Hepatocyte (in vitro differentiated cells): ENCODE results near the gene NEUROD2. TPM values are rescaled to one million over a fixed set of nuclear protein-coding genes. Genes with fewer than 3 reads are reported as not detected.

Source experiments
- DNase-seq: peaks from one replicate; pipeline ENCODE4 v3.0.0-alpha.2; 2016; ENCODE audit warnings: low spot score
- H2AFZ ChIP-seq: fragments of 200-600 bp; sonication (generic); 2 replicates; pipeline ENCODE4 v1.6.0; 2016; ENCODE audit warnings: antibody characterized with exemption, mild to moderate bottlenecking
- H3K27ac ChIP-seq: fragments of 200-600 bp; sonication (generic); 2 replicates; pipeline ENCODE4 v1.5.1; 2016; ENCODE audit warnings: mild to moderate bottlenecking
- H3K27me3 ChIP-seq: fragments of 200-600 bp; sonication (generic); 2 replicates; pipeline ENCODE4 v1.6.1; 2016
- H3K36me3 ChIP-seq: fragments of 200-600 bp; sonication (generic); replicated peaks from 2 replicates; pipeline ENCODE4 v1.5.1; 2016; ENCODE audit warnings: low read depth; ENCODE audit not compliant: insufficient read depth
- H3K4me1 ChIP-seq: fragments of 200-600 bp; sonication (generic); 2 replicates; pipeline ENCODE4 v1.5.1; 2016; ENCODE audit warnings: mild to moderate bottlenecking, moderate library complexity; ENCODE audit not compliant: insufficient read depth
- H3K4me2 ChIP-seq: fragments of 200-600 bp; sonication (generic); 2 replicates; pipeline ENCODE4 v1.6.0; 2016
- H3K4me3 ChIP-seq: fragments of 200-600 bp; sonication (generic); 2 replicates; pipeline ENCODE4 v1.5.1; 2016; ENCODE audit warnings: mild to moderate bottlenecking
- H3K79me2 ChIP-seq: fragments of 200-600 bp; sonication (generic); 2 replicates; pipeline ENCODE4 v1.6.0; 2017; ENCODE audit warnings: mild to moderate bottlenecking
- H3K9me2 ChIP-seq: fragments of 200-600 bp; sonication (generic); replicated peaks from 2 replicates; pipeline ENCODE4 v1.6.0; 2017; ENCODE audit warnings: mild to moderate bottlenecking; ENCODE audit not compliant: insufficient read depth
- H3K9me3 ChIP-seq: fragments of 200-600 bp; sonication (generic); 2 replicates; pipeline ENCODE4 v1.5.1; 2016; ENCODE audit warnings: low read depth, mild to moderate bottlenecking
- H4K20me1 ChIP-seq: fragments of 200-600 bp; sonication (generic); 2 replicates; pipeline ENCODE4 v1.6.0; 2016; ENCODE audit warnings: mild to moderate bottlenecking; ENCODE audit not compliant: insufficient read depth, poor library complexity, severe bottlenecking
- CTCF ChIP-seq: fragments of 200-600 bp; sonication (generic); IDR thresholded peaks from 2 replicates; pipeline ENCODE4 v1.5.1; 2016; ENCODE audit warnings: antibody characterized with exemption, mild to moderate bottlenecking; ENCODE audit not compliant: poor library complexity
- EZH2 ChIP-seq: fragments of 200-600 bp; sonication (generic); IDR thresholded peaks from 2 replicates; pipeline ENCODE4 v1.6.1; 2016; ENCODE audit warnings: antibody characterized with exemption, mild to moderate bottlenecking, borderline replicate concordance
- EZH2phosphoT487 ChIP-seq: fragments of 200-600 bp; sonication (generic); IDR thresholded peaks from one replicate; pipeline ENCODE4 v1.6.1; 2018; ENCODE audit warnings: antibody characterized with exemption, mild to moderate bottlenecking, low read depth, moderate library complexity; ENCODE audit not compliant: unreplicated experiment, severe bottlenecking
- WGBS: methylation state at CpG from one replicate; pipeline ENCODE4 v1.1.6; 2016; ENCODE audit warnings: low lambda C conversion rate; ENCODE audit errors: missing lambda C conversion rate; 5-methylcytosine and 5-hydroxymethylcytosine counted together
- polyA plus RNA-seq: library from polyadenylated mRNA; unstranded; fragments of >200 nt; fragmentation: Nextera tagmentation; extraction: Ambion mirVana; gene quantifications from 2 replicates; pipeline ENCODE4 v1.2.1, GENCODE V29; 2016
- total RNA-seq: library from RNA; depleted of rRNA; stranded (reverse); fragments of >200 nt; gene quantifications from 2 replicates; pipeline ENCODE4 v1.2.3, GENCODE V29; 2014

NEUROD2 gene
- total and polyA plus RNA-seq, 2 experiments from 2014 or later, result not detected

GRCh38 chr17:39617446-39618245 lies 9.9 kb upstream of the NEUROD2 start:
- Histone ChIP-seq H4K20me1 (no peaks in the 10 kb centered on the region), H3K27ac (no peak overlapping the region), H3K4me3 (peak overlapping the region; percentile 90), H3K4me2 (peak overlapping the region; percentile 99), H3K9me2 (no peaks in the 10 kb centered on the region), H3K4me1 (peaks cover 9% of the 10 kb centered on the region), H2AFZ (peak overlapping the region; percentile 54), H3K27me3 (peaks cover 46% of the 10 kb centered on the region), H3K9me3 (no peaks in the 10 kb centered on the region), H3K36me3 (no peaks in the 10 kb centered on the region), H3K79me2 (no peaks in the 10 kb centered on the region)
- DNase-seq, result peak; percentile 60
- 4% methylated on average over 13 of the region's 79 CpGs for WGBS
- TF ChIP-seq CTCF (no peak), EZH2phosphoT487 (no peak), EZH2 (no peak)

GRCh38 chr17:39617100-39617445 lies 9.4 kb upstream of the NEUROD2 start:
- Histone ChIP-seq H4K20me1 (no peaks in the 10 kb centered on the region), H3K4me1 (peaks cover 9% of the 10 kb centered on the region), H3K9me2 (no peaks in the 10 kb centered on the region), H3K36me3 (no peaks in the 10 kb centered on the region), H3K27ac (no peak overlapping the region), H2AFZ (no peak overlapping the region), H3K79me2 (no peaks in the 10 kb centered on the region), H3K27me3 (peaks cover 50% of the 10 kb centered on the region), H3K9me3 (no peaks in the 10 kb centered on the region), H3K4me3 (no peak overlapping the region), H3K4me2 (peak overlapping the region; percentile 99)
- 74% methylated on average over 3 of the region's 3 CpGs for WGBS
- no peak for DNase-seq
- TF ChIP-seq EZH2phosphoT487 (no peak), EZH2 (no peak), CTCF (no peak)

- no peaks in the 10 kb centered on the region for H3K9me3 ChIP-seq
- TF ChIP-seq CTCF, result no peak
- WGBS, result 51% methylated on average over 6 of the region's 6 CpGs
- H3K27ac ChIP-seq, result no peak overlapping the region
- DNase-seq, result no peak
- H3K9me2 ChIP-seq, result no peaks in the 10 kb centered on the region
- peaks cover 9% of the 10 kb centered on the region for H3K4me1 ChIP-seq
- H3K36me3 ChIP-seq, result no peaks in the 10 kb centered on the region
- H3K4me3 ChIP-seq, result no peak overlapping the region
- peaks cover 65% of the 10 kb centered on the region for H3K27me3 ChIP-seq
- no peak overlapping the region for H3K4me2 ChIP-seq
- H2AFZ ChIP-seq, result no peak overlapping the region
- no peaks in the 10 kb centered on the region for H4K20me1 ChIP-seq
- no peaks in the 10 kb centered on the region for H3K79me2 ChIP-seq
Observed at GRCh38 chr17:39615434-39615833, 7.7 kb upstream of the NEUROD2 start.
